ENCODE data around the gene ZBED4. TPM values are rescaled to one million over a fixed set of nuclear protein-coding genes. Genes with fewer than 3 reads are reported as not detected.

The ZBED4 gene
- total and polyA plus RNA-seq, 2 of the 13 experiments (the other 11 are each of a cell fraction or from before 2014, with no cell fraction given): 5.4 to 9.6 TPM

- TF ChIP-seq GMEB2 (CRISPR knock-in tag; IDR thresholded peaks at IDR 0.05; ENCODE audit: low read depth) (peak; percentile 41; the same call in 1 of the 2 replicates), MED13 (CRISPR knock-in tag; IDR thresholded peaks at IDR 0.05) (no peak), KAT7 (CRISPR knock-in tag; IDR thresholded peaks at IDR 0.05; ENCODE audit: borderline replicate concordance) (peak; percentile 77; the same call in 1 of the 2 replicates), ZNF12 (CRISPR knock-in tag; IDR thresholded peaks at IDR 0.05) (0 out of 2 replicates have a peak, but pooled peaks have one; percentile 35), ZNF589 (CRISPR knock-in tag; conservative IDR thresholded peaks at IDR 0.05) (no peak), PHF8 (CRISPR knock-in tag; IDR thresholded peaks at IDR 0.05) (peak; percentile 82), DNMT1 (CRISPR knock-in tag; IDR thresholded peaks at IDR 0.05) (no peak), SKI (IDR thresholded peaks at IDR 0.05; ENCODE audit: partially characterized antibody) (peak; percentile 27), NR2C2 (CRISPR knock-in tag; IDR thresholded peaks at IDR 0.05; ENCODE audit: borderline replicate concordance) (peak; percentile 85), ZNF691 (CRISPR knock-in tag; IDR thresholded peaks at IDR 0.05; ENCODE audit: borderline replicate concordance, low read depth) (peak; percentile 87; the same call in 1 of the 2 replicates), SMARCC2 (IDR thresholded peaks at IDR 0.05) (no peak), MAZ (IDR thresholded peaks at IDR 0.05; ENCODE audit: borderline replicate concordance, low read depth, low read length) (peak; percentile 62; the same call in 1 of the 2 replicates), MAZ (CRISPR knock-in tag; IDR thresholded peaks at IDR 0.05; ENCODE audit: low read depth) (peak; percentile 78; the same call in 1 of the 2 replicates), CBX5 (CRISPR knock-in tag; IDR thresholded peaks at IDR 0.05; ENCODE audit: borderline replicate concordance) (no peak)
- TF ChIP-seq, protein P1, sequence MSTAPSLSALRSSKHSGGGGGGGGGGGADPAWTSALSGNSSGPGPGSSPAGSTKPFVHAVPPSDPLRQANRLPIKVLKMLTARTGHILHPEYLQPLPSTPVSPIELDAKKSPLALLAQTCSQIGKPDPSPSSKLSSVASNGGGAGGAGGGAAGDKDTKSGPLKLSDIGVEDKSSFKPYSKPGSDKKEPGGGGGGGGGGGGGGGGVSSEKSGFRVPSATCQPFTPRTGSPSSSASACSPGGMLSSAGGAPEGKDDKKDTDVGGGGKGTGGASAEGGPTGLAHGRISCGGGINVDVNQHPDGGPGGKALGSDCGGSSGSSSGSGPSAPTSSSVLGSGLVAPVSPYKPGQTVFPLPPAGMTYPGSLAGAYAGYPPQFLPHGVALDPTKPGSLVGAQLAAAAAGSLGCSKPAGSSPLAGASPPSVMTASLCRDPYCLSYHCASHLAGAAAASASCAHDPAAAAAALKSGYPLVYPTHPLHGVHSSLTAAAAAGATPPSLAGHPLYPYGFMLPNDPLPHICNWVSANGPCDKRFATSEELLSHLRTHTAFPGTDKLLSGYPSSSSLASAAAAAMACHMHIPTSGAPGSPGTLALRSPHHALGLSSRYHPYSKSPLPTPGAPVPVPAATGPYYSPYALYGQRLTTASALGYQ (CRISPR knock-in tag; IDR thresholded peaks at IDR 0.05): no peak
- TF ChIP-seq, protein P2, sequence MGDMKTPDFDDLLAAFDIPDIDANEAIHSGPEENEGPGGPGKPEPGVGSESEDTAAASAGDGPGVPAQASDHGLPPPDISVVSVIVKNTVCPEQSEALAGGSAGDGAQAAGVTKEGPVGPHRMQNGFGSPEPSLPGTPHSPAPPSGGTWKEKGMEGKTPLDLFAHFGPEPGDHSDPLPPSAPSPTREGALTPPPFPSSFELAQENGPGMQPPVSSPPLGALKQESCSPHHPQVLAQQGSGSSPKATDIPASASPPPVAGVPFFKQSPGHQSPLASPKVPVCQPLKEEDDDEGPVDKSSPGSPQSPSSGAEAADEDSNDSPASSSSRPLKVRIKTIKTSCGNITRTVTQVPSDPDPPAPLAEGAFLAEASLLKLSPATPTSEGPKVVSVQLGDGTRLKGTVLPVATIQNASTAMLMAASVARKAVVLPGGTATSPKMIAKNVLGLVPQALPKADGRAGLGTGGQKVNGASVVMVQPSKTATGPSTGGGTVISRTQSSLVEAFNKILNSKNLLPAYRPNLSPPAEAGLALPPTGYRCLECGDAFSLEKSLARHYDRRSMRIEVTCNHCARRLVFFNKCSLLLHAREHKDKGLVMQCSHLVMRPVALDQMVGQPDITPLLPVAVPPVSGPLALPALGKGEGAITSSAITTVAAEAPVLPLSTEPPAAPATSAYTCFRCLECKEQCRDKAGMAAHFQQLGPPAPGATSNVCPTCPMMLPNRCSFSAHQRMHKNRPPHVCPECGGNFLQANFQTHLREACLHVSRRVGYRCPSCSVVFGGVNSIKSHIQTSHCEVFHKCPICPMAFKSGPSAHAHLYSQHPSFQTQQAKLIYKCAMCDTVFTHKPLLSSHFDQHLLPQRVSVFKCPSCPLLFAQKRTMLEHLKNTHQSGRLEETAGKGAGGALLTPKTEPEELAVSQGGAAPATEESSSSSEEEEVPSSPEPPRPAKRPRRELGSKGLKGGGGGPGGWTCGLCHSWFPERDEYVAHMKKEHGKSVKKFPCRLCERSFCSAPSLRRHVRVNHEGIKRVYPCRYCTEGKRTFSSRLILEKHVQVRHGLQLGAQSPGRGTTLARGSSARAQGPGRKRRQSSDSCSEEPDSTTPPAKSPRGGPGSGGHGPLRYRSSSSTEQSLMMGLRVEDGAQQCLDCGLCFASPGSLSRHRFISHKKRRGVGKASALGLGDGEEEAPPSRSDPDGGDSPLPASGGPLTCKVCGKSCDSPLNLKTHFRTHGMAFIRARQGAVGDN (CRISPR knock-in tag; IDR thresholded peaks at IDR 0.05): peak; percentile 90
Observed at GRCh38 chr22:49917974-49918910, 64.6 kb downstream of the ZBED4 start, which contains the start of the genes ALG12 and CRELD2 (continued).

All from HepG2 (cell line).